HG03196 (cell line): ENCODE measurements around the gene TSPAN15.

Source experiments
- ATAC-seq: cut with Tn5 transposase; IDR thresholded peaks from one replicate; pipeline ENCODE4 v1.9.1; 2021; ENCODE audit not compliant: unreplicated experiment

The TSPAN15 gene

GRCh38 chr10:69464801-69465401 is 13.6 kb downstream of the TSPAN15 start:
- no peak for ATAC-seq

GRCh38 chr10:69465457-69466157 is 14.3 kb downstream of the TSPAN15 start:
- no peak for ATAC-seq

GRCh38 chr10:69466158-69466490 is 14.9 kb downstream of the TSPAN15 start:
- ATAC-seq, result no peak

DNA sequence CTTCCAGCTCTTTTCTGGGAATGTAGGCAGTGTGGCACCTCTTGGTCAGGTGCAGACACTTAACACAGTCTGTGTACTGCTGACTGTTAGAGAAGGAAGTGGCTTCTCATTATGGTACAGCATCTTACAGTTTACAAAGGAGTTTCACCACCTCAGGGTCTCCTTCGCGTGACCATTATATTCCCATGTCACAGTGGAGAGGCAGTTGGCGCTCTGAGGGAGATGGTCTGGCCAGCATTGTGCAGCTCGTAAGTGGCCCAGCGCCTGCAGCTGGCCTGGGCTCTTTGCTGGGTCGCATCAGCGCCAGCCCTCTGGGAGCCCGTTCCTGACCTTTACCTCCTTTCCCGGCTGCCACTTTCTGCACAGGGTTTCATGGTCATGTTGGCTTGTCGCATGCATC is 15.4 kb downstream of the TSPAN15 start:
- no peak for ATAC-seq

- no peak for ATAC-seq
Measured at GRCh38 chr10:69467928-69468750, 16.9 kb downstream of the TSPAN15 start.

- ATAC-seq, result no peak
Measured at GRCh38 chr10:69468751-69469089, 17.5 kb downstream of the TSPAN15 start.

- no peak for ATAC-seq
Measured at GRCh38 chr10:69469976-69470375, 18.7 kb downstream of the TSPAN15 start.

DNA sequence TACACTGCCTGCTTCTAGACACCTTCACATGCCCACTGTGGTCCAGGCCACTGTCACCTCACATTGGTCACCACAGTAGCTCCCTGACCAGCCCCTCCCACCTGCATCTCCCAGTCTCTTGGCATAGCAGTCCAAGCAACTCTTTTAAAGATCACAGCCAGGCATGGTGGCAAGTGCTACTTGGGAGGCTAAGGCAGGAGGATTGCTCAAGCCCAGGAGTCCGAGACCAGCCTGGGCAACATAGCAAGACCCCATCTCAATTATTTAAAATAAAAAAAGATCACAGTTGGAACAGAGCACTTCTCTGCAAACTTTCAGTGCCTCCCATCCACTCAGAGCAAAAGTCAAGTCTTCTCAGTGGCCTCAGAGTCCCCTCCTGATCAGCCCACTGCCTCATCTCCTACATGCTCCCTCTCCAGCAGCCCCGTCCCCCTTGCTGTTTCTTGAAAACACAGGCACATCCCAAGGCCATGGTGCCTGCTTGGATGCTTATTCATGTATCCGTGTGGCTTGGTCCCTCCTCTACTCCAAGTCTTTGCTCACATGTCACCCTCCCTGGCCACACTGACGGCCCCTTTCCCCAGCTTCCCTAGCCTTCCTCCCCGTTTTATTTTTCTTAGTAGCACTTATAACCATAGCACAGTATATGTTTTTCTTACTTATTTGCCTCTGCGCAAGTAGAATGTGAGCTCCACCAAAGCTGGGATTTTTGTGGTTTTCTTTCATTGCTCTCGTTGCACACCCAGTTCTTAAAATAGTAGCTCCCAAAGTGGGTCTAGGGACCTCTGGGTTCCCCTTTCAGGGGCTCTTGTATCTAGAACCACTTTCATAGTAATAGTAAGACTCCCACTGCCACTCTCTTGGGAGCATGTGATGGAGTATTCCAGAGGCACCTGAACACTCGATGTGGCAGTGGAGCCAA is 19.5 kb downstream of the TSPAN15 start:
- no peak for ATAC-seq

DNA sequence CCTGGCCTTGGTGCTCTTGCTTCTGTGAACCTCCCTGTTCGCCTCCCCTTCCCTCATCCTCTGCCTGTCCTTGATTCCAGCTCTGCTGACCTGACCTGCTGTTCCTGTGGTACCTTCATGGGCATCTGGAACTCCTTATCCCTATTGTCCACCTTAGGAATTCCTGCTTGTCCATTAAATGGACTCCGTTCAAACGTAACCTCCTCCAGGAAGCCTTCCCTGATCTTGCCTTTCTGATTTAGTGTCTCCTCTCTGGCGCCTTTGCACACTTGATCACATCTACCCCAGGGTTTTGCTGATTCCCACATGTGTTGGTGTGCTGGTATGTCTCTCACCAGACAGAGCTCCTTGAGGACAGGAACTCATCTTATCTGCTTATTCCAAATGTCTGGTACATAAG is 20.9 kb downstream of the TSPAN15 start:
- no peak for ATAC-seq

DNA sequence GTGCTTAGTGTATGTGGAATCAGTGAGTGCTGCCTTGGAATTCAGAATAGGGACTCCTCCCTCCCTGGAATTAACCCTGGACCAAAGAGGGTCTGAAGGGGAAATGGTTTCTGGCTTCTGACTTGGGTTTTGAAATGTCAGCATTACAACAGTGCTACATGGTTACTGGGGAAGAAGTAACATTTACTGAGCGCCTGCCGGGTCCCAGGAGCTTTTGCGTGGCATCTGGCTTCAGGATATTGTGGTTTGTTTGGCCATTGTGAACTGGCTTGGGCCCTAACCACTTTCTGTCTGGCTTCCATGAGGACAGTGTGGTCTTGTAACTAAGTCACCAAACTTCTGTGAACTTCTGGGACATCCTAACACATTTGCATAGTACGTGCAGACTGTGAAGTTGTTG is 21.3 kb downstream of the TSPAN15 start:
- no peak for ATAC-seq

DNA sequence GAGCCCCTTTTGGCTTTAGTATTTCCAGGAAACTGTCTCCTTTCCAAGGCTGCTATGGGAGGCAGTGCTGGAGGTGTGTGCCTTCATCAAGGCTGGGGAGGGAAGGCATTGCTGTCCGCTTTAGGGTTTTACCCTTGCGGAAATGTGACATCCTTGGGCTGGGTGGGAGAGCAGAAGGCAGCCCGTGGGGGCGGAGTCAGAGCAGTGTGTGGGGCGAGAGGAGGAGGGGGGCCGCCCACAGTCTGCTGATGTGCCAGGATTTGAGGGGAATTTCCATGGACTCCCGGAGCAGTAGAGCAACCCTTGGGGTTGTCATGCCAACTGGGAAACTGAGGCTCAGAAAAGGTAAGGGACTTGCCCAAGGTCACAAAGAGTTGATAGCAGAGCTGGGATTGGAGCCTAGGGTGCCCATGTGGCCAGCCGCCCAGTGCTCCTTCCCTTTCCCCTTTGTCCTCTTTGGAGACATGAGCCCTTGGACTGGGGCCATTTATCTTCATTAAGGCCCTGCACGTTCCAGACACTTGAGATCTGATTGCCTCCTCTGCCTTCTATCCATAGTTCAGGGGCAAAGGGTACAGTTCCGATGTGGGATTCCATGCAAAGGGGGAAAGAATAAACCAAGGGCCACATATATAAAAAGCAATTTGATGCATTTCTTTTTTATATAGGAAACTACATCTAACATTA is 22.2 kb downstream of the TSPAN15 start:
- no peak for ATAC-seq

GRCh38 chr10:69474742-69475432 is 23.6 kb downstream of the TSPAN15 start:
- no peak for ATAC-seq

- ATAC-seq, result no peak
Measured at GRCh38 chr10:69475433-69475830, 24.2 kb downstream of the TSPAN15 start.

DNA sequence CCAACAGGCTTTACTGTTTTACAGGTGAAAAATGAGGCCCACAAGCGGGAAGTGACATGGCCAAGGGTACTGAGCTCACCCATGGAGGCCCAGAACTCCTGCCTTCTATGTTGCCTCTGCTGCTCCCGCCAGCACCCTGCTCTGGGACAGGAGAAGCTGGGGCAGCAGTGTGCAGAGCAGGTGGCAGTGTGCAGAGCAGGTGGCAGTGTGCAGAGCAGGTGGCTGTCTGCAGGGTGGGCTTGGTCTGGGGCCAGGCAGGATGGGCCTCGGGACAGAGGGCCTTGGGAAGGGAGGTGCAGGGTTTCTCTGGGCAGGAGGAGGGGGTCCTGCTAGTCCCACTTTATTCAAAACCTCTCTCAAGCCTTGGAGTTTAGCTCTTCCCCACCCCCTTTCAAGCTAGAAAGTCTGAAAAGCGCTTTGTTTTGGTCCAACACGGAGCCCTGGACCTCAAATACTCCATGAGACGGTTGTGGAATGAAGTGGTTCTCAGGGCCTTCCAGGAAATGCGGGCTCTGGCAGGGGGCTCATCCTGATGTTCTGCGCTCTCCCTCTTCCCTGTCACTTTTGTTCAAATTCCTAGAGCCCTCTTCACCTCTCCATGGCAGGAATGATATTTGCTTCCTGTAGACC is 26.8 kb downstream of the TSPAN15 start:
- ATAC-seq, result no peak

DNA sequence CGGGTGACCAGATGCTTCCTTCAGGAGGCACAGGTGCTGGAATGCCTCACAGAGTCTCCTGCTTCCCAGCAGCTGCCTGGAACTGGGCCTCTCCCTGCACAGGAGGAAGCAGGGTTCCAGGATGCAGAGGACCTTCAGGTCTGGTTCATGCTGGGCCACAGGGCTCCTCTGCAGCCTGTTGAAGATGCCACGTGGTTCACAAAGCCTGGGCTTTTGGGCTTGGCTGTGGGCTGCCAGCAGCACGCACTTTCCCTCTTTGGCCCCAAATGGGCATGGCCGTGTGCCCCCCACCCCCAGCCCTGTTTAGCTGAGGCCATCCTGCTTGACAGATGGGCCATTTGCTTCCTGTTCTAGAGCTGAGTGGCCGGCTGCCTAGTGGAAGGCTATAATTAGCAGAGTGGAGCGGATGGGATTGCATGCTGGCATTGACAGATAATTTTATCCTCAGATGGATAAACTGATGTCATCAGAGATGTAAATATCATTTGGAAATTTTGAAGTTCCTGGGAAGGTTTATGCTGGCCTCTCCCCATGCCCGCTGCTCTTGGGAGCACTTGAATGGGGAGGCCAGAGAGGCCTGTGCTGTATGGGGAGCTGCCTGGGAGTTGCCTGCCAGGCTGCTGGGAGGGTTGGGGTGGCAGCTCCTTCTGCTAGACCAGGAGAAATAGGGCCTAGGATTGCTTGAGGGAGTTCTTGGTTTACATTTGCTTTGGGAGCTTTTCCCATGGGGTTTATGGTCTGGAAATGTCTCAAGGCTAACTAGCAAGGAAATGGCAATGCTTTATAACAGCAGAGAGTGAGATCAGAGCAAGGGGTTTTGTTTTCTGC is 28.2 kb downstream of the TSPAN15 start:
- no peak for ATAC-seq

DNA sequence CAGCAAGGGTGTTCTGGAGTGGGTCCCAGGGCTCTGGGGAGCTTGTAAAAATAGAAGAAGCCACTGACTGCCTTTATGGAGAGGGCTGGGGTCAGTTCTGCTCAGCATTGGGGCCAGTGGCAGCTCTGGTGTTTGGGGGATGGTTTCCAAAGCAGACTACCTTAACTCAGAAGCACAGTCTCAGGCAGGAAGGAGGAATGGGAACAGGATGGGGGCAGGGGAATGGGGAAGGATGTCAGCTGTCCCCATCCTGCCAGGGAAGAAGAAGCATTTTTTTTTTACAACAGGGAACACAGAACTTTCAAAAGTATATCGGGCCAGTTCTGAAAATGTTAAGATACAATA is 28.8 kb downstream of the TSPAN15 start:
- ATAC-seq, result no peak

GRCh38 chr10:69481305-69481704 is 30.0 kb downstream of the TSPAN15 start:
- no peak for ATAC-seq

GRCh38 chr10:69481811-69482524 is 30.7 kb downstream of the TSPAN15 start:
- no peak for ATAC-seq
